K562 (cell line): Measurements from ENCODE around the gene EPHB4. TPM values are rescaled to one million over a fixed set of nuclear protein-coding genes. Genes with fewer than 3 reads are reported as not detected.
A peak's percentile ranks its signal among the peaks of the same experiment; 100 is the strongest.

Source experiments
- ARID4B ChIP-seq: sonication (generic); formaldehyde crosslinking; IDR thresholded peaks from 2 replicates; pipeline ENCODE4 v1.8.0; 2022; ENCODE audit warnings: mild to moderate bottlenecking, missing genetic modification reagents
- BCLAF1 ChIP-seq, 2 experiments: fragments of 450-650 bp in 1 of 2; IDR thresholded peaks; 2 replicates each; pipeline ENCODE4 v1.6.1; 2011 to 2017; ENCODE audit warnings: low read depth in 2 of 2, antibody characterized with exemption in 1 of 2, borderline replicate concordance in 1 of 2, low read length in 1 of 2, mild to moderate bottlenecking in 1 of 2, mixed read lengths in 1 of 2; ENCODE audit not compliant: control insufficient read depth in 1 of 2
- EGR1 ChIP-seq: fragments of 450-650 bp; conservative IDR thresholded peaks from 2 replicates; pipeline ENCODE4 v1.6.1; 2017; ENCODE audit warnings: mild to moderate bottlenecking
- EP400 ChIP-seq: fragments of 450-650 bp; IDR thresholded peaks from 2 replicates; pipeline ENCODE4 v1.6.1; 2017; ENCODE audit warnings: antibody characterized with exemption, mild to moderate bottlenecking, moderate library complexity
- NFIX ChIP-seq: fragments of 250-450 bp; sonication (Bioruptor Pico); IDR thresholded peaks from 2 replicates; pipeline ENCODE4 v1.4.0; 2020; ENCODE audit warnings: low read depth, mild to moderate bottlenecking, moderate library complexity
- USF1 ChIP-seq: sonication (generic); formaldehyde crosslinking; IDR thresholded peaks from 2 replicates; pipeline ENCODE4 v1.9.0; 2022; ENCODE audit warnings: mild to moderate bottlenecking, missing genetic modification reagents
- polyA plus RNA-seq, 8 experiments: library from polyadenylated mRNA; depleted of rRNA in 4 of 8; stranded (reverse) in 5 of 8; unstranded in 3 of 8; fragments of >200 nt; fragmentation: Nextera tagmentation in 2 of 8; fragmentation: Illumina TruSeq in 1 of 8; extraction: Ambion mirVana in 2 of 8; extraction: Trizol in 1 of 8; gene quantifications; 2 replicates each; pipeline versions ENCODE4 v1.2.1 to v1.2.3, GENCODE V29; 2011 to 2014; ENCODE audit warnings: inconsistent platforms in 1 of 8, missing spikeins in 1 of 8
- total RNA-seq, 7 experiments: library from RNA; depleted of rRNA in 6 of 7; stranded (reverse); fragments of >200 nt in 6 of 7; fragmentation: Illumina TruSeq in 2 of 7; extraction: Trizol in 2 of 7; gene quantifications; 2 replicates each; pipeline versions ENCODE4 v1.2.1 to v1.2.3, GENCODE V29; 2011 to 2021; ENCODE audit warnings: low replicate concordance in 1 of 7
- TF ChIP-seq, protein P1 (sequence below), 2 experiments: fragments of 450-650 bp; IDR thresholded peaks; 2 replicates each; pipeline ENCODE4 v1.6.1; 2016; ENCODE audit warnings: mild to moderate bottlenecking in 2 of 2, borderline replicate concordance in 1 of 2, low read depth in 1 of 2, moderate library complexity in 1 of 2

The EPHB4 gene
- total and polyA plus RNA-seq, 9 of the 15 experiments (the other 6 are each of a cell fraction or from before 2014, with no cell fraction given) = 1.2 to 82.1 (median 37.9) TPM

- TF ChIP-seq ARID4B (CRISPR knock-in tag) (peak; percentile 90), BCLAF1 (IDR thresholded peaks at IDR 0.05; ENCODE audit: borderline replicate concordance in 1 of 2, control insufficient read depth in 1 of 2, low read depth in 2 of 2, low read length in 1 of 2) (no peak; a peak in 2 of 4 replicates), NFIX (CRISPR knock-in tag) (no peak), USF1 (CRISPR knock-in tag) (peak; percentile 47; the same call in 1 of the 2 replicates), EP400 (peak; percentile 73), EGR1 (peak; percentile 35; the same call in 1 of the 2 replicates)
- TF ChIP-seq, protein P1, sequence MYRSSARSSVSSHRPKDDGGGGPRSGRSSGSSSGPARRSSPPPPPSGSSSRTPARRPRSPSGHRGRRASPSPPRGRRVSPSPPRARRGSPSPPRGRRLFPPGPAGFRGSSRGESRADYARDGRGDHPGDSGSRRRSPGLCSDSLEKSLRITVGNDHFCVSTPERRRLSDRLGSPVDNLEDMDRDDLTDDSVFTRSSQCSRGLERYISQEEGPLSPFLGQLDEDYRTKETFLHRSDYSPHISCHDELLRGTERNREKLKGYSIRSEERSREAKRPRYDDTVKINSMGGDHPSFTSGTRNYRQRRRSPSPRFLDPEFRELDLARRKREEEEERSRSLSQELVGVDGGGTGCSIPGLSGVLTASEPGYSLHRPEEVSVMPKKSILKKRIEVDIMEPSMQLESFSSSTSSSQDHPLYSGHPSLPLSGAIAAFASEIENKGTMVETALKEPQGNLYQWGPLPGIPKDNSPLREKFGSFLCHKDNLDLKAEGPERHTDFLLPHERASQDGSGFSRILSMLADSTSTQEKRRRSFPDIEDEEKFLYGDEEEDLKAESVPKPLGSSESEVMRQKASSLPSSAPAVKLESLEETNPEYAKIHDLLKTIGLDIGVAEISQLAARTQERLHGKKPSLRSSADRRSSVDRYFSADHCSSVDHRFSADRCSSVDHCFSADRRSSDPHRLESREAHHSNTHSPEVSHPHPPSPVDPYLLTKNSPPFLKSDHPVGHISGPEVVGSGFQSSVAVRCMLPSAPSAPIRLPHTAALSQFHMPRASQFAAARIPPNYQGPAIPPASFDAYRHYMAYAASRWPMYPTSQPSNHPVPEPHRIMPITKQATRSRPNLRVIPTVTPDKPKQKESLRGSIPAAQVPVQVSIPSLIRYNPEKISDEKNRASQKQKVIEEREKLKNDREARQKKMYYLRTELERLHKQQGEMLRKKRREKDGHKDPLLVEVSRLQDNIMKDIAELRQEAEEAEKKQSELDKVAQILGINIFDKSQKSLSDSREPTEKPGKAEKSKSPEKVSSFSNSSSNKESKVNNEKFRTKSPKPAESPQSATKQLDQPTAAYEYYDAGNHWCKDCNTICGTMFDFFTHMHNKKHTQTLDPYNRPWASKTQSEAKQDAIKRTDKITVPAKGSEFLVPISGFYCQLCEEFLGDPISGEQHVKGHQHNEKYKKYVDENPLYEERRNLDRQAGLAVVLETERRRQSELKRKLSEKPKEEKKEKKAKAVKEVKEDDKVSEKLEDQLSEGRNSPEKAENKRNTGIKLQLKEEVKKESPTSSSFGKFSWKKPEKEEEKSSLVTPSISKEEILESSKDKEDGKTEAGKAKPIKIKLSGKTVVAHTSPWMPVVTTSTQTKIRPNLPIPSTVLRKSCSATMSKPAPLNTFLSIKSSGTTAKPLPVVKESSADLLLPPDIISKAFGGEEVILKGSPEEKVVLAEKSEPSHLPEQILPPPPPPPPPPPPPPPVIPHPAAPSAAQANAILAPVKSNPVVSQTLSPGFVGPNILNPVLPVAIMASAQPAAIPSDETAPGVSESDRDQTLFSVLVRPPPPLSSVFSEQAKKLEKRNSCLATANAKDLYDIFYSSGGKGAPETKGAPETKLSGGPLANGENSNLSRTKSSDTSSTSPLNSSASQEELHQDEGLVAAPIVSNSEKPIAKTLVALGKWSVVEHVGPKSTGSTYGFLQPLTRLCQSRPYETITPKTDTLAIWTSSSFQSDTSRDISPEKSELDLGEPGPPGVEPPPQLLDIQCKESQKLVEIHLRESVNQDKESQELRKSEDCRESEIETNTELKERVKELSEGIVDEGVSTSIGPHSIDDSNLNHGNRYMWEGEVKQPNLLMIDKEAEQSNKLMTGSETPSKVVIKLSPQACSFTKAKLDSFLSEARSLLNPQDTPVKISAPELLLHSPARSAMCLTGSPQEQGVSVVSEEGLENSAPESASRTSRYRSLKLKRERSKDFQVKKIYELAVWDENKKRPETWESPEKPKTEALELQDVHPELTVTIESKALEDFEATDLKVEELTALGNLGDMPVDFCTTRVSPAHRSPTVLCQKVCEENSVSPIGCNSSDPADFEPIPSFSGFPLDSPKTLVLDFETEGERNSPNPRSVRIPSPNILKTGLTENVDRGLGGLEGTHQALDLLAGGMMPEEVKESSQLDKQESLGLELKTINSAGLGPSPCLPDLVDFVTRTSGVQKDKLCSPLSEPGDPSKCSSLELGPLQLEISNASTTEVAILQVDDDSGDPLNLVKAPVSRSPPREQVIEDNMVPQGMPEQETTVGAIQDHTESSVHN (IDR thresholded peaks at IDR 0.05; ENCODE audit: borderline replicate concordance in 1 of 2, low read depth in 1 of 2) = peak in 1 of 2 experiments; percentile 97; a peak in 2 of 4 replicates
These were observed 25.3 kb downstream of the EPHB4 start (continued) for GRCh38 chr7:100801833-100802568.
